Psoas muscle (tissue), 8 donors: ENCODE data around the gene PRPF40B. TPM values are rescaled to one million over a fixed set of nuclear protein-coding genes. Genes with fewer than 3 reads are reported as not detected.

Experiments
- ATAC-seq, 4 donors: fragments of 200-7000 bp; cut with Tn5 transposase; one replicate each; pipeline ENCODE4 v1.9.1; 2020; ENCODE audit warnings: moderate library complexity in 3 of 4, mild to moderate bottlenecking in 2 of 4
- DNase-seq, 2 donors: peaks; one replicate each; pipeline ENCODE4 v3.0.0-alpha.2; 2020
- H3K27ac ChIP-seq: fragments of 200-600 bp; one replicate; pipeline ENCODE4 v1.8.0; 2022
- H3K27me3 ChIP-seq, 3 donors: fragments of 200-600 bp in 1 of 3; one replicate each; pipeline versions ENCODE4 v1.6.1 to v1.8.0; 2013 to 2022; ENCODE audit warnings: low read length in 2 of 3, mild to moderate bottlenecking in 2 of 3, moderate library complexity in 1 of 3; ENCODE audit not compliant: insufficient read depth in 3 of 3
- H3K36me3 ChIP-seq, 2 donors: fragments of 200-600 bp in 1 of 2; one replicate each; pipeline versions ENCODE4 v1.6.1 to v1.8.0; 2013 to 2022; ENCODE audit warnings: low read depth in 1 of 2, mild to moderate bottlenecking in 1 of 2, moderate library complexity in 1 of 2; ENCODE audit not compliant: insufficient read depth in 1 of 2
- H3K4me1 ChIP-seq: fragments of 200-600 bp; one replicate; pipeline ENCODE4 v1.8.0; 2022
- H3K4me3 ChIP-seq: fragments of 200-600 bp; one replicate; pipeline ENCODE4 v1.8.0; 2022; ENCODE audit warnings: mild to moderate bottlenecking
- H3K9me3 ChIP-seq: fragments of 200-600 bp; one replicate; pipeline ENCODE4 v1.8.0; 2022
- WGBS, 3 donors: extraction: QIAGEN DNeasy Blood & Tissue Kit; methylation state at CpG; one replicate each; pipeline versions ENCODE4 v1.1.6 to v1.1.7; 2013; 5-methylcytosine and 5-hydroxymethylcytosine counted together
- intact Hi-C, 2 donors: fragments of 100-400 bp; cut with DNase I; formaldehyde crosslinking; loops; one replicate each; pipeline versions ENCODE4 v1.11.0 to v1.14.2; 2022
- polyA plus RNA-seq, 3 donors: library from polyadenylated mRNA; stranded (reverse); fragments of 200-250 nt; gene quantifications; one replicate each; pipeline ENCODE4 v1.2.3, GENCODE V29; 2013
- total RNA-seq, 4 donors: library from RNA; stranded (reverse); fragmentation: NEBNext Ultra II Directional in 2 of 4; extraction: Animal tissue kit (Norgen Biotek cat#: 25700) in 2 of 4; gene quantifications; one replicate each; pipeline versions ENCODE4 v1.2.1 to v1.2.4, GENCODE V29; 2021 to 2023
- TF ChIP-seq, protein P1 (sequence below): fragments of 200-600 bp; IDR thresholded peaks from one replicate; pipeline ENCODE4 v1.8.0; 2022; ENCODE audit warnings: antibody characterized with exemption
- donor health status: healthy with polysubstance abuse.
- donor health status: DM: no; HTN: no; CAD: no; lungs with moderate emphysema.
- donor health status: Bipolar disorder and iron deficiency.
- donor health status: healthy.
- donor health status: DM: yes; HTN: yes; CAD: no.
- donor health status: DM: no; HTN: no; CAD: no.
- donor health status: DM: no; HTN: no; CAD: no.
- donor health status: DM: yes; HTN: yes; CAD: no.

PRPF40B gene
- total and polyA plus RNA-seq, 7 donors = 10.1 to 26.1 (median 24.5) TPM

DNA sequence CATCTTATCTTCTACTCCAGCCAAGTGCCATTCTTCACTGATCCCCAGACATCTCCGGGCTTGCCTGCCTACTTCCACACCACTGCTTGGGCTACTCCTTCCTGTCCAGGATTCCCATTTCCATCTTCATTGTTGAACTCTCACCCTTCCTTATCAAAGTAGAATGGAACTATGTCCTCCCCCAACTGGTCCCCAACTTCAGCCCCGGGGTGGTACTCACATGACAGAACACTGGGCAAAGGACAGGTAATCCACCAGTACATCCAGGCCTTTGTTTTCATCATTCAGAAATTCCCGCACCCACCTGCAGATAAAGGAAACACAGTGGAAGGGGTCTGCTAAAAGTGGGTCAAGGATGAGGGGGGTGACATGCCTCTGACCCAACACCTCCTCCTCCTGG lies 38.4 kb downstream of the PRPF40B start:
- no peaks in the 10 kb centered on the region for H3K9me3 ChIP-seq
- ATAC-seq (no peak), DNase-seq (no peak)
- intact Hi-C loops = no loop called here
- no peaks in the 10 kb centered on the region for H3K27me3 ChIP-seq
- H3K4me1 ChIP-seq = peaks cover 40% of the 10 kb centered on the region
- TF ChIP-seq, protein P1, sequence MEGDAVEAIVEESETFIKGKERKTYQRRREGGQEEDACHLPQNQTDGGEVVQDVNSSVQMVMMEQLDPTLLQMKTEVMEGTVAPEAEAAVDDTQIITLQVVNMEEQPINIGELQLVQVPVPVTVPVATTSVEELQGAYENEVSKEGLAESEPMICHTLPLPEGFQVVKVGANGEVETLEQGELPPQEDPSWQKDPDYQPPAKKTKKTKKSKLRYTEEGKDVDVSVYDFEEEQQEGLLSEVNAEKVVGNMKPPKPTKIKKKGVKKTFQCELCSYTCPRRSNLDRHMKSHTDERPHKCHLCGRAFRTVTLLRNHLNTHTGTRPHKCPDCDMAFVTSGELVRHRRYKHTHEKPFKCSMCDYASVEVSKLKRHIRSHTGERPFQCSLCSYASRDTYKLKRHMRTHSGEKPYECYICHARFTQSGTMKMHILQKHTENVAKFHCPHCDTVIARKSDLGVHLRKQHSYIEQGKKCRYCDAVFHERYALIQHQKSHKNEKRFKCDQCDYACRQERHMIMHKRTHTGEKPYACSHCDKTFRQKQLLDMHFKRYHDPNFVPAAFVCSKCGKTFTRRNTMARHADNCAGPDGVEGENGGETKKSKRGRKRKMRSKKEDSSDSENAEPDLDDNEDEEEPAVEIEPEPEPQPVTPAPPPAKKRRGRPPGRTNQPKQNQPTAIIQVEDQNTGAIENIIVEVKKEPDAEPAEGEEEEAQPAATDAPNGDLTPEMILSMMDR = no peak
- 88 to 91% (median 89%) methylated on average over 3 of the region's 3 CpGs for WGBS, 3 donors
- no peak overlapping the region for H3K27ac ChIP-seq
- no peak overlapping the region for H3K4me3 ChIP-seq
- H3K36me3 ChIP-seq = peaks cover 0 to 7% of the 10 kb centered on the region in 2 donors

DNA sequence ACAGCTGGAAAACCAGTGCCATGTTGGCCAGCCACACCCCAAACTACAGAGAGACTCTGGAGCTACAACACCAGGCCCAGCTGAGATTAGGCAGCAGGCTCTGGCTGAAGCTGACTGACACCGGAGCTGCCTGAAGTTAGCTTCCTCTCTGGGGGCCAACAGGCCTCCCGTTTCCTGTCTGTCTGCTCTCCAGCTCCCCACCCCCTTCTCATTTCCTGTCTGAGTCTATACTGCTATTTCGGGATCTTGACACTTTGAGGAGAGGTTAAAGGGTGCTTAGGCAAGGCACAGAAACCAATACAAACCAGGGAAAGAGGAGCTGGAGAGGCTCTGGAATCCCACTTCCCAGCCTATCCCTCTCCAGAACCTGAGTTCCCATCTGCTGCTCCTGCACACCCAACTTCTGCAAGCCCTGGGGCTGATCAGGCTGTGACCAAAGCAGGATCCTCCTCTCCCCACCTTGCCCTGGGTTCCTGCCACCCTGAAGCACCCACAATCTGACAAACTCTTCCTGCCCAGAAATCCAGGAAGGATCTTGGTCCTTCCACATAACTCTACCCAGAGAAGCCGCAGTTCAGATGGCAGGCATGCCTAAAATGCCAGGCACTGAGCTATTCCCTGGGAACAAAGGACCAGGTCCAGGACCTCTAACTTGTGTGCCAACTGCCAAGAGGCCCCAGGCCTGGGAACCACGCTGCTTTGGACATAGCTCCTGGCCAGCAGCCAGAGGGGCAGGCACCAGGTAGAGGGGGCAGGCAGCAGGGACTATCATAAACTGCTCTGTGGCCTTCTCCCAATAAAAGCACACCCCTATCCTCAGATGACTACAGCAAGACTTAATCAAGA lies 39.9 kb downstream of the PRPF40B start:
- DNase-seq = peak; percentile 75 to 89
- peaks cover 40% of the 10 kb centered on the region for H3K4me1 ChIP-seq
- H3K4me3 ChIP-seq = peak overlapping the region; percentile 17
- H3K36me3 ChIP-seq = peaks cover 0 to 2% of the 10 kb centered on the region in 2 donors
- intact Hi-C loops = no loop called here
- H3K27me3 ChIP-seq = no peaks in the 10 kb centered on the region
- ATAC-seq = peak; percentile 93 to 96 (median 94)
- H3K9me3 ChIP-seq = no peaks in the 10 kb centered on the region
- 6 to 9% (median 8%) methylated on average over 5 of the region's 5 CpGs for WGBS, 3 donors
- TF ChIP-seq, protein P1 = no peak
- peak overlapping the region; percentile 87 for H3K27ac ChIP-seq

DNA sequence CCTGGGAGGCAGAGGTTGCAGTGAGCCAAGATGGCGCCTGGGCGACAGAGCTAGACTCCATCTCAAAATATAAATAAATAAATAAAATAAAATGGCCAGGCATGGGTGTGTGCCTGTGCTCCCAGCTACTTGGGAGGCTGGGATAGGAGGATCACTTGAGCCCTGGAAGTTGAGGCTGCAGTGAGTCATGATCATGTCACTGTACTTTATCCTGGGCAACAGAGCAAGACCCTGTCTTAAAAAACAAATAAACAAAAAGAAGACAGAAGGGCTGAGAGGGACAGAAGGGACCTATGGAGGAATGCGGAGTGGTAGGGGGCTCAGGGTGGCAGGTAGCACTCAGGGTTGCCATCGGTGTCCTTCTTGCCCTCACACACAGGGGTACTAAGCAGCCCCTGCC lies 40.8 kb downstream of the PRPF40B start:
- Histone ChIP-seq H3K9me3 (no peaks in the 10 kb centered on the region), H3K4me3 (no peak overlapping the region), H3K36me3 (no peaks in the 10 kb centered on the region), H3K4me1 (peaks cover 40% of the 10 kb centered on the region), H3K27me3 (no peaks in the 10 kb centered on the region), H3K27ac (peak overlapping the region; percentile 87)
- 91 to 99% (median 96%) methylated on average over 4 of the region's 4 CpGs for WGBS, 3 donors
- ATAC-seq (no peak), DNase-seq (no peak)
- TF ChIP-seq, protein P1 = no peak
- intact Hi-C loops = no loop called here

DNA sequence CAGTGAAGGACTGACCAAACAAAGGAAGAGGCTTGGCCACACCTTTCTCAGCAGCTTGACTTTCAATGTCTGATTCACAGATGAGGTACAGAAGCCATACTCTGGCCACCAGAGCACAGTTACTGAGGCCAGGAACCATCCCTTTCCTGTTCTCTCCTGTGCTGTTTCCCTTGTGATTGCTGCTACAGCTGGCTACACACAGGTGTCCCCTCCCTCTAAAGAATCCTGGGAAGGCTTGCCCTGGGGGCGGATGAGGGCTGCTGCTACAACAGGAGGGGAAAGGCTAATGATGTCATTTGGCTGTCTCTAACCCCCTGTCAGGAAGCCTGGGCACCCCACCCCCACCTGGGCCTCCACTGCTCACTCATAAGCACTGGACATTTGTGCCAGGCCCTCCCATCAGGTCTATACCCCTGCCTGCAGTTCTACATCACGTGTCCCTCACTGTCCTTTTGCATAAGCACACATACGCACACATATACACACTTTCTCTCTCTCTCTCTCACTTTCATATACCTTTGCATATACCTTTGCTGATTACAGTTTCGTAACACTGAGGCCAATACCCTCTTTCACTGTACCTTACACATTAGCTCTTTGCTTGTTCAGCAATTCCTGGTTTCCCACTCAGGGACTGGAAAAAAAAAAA lies 41.4 kb downstream of the PRPF40B start:
- intact Hi-C loops = no loop called here
- Histone ChIP-seq H3K4me1 (peaks cover 40% of the 10 kb centered on the region), H3K27ac (peak overlapping the region; percentile 87), H3K4me3 (no peak overlapping the region), H3K9me3 (no peaks in the 10 kb centered on the region), H3K36me3 (no peaks in the 10 kb centered on the region), H3K27me3 (no peaks in the 10 kb centered on the region)
- ATAC-seq (no peak), DNase-seq (no peak)
- WGBS, 3 donors = 81 to 87% (median 81%) methylated on average over 4 of the region's 4 CpGs
- TF ChIP-seq, protein P1 = no peak
